Trophoblast cell (in vitro differentiated cells and primary cell): ENCODE results near the gene ADAMTS9.

ENCODE experiments used
- DNase-seq, 2 donors: peaks; one replicate each; pipeline ENCODE4 v3.0.0-alpha.2; 2016
- H2AFZ ChIP-seq: 2 replicates; pipeline ENCODE4 v1.6.1; 2013; ENCODE audit warnings: low read length, moderate library complexity, mild to moderate bottlenecking; ENCODE audit not compliant: insufficient read depth, poor library complexity
- H2AK5ac ChIP-seq: 2 replicates; pipeline ENCODE4 v1.6.1; 2013; ENCODE audit warnings: mild to moderate bottlenecking, low read length
- H2BK120ac ChIP-seq: 2 replicates; pipeline ENCODE4 v1.6.1; 2013; ENCODE audit warnings: low read length, mild to moderate bottlenecking, moderate library complexity; ENCODE audit not compliant: insufficient read depth, poor library complexity
- H2BK12ac ChIP-seq: 2 replicates; pipeline ENCODE4 v1.6.1; 2013; ENCODE audit warnings: mild to moderate bottlenecking, low read length, moderate library complexity
- H2BK5ac ChIP-seq: 2 replicates; pipeline ENCODE4 v1.6.1; 2013; ENCODE audit warnings: low read length, low read depth, moderate library complexity, mild to moderate bottlenecking; ENCODE audit not compliant: poor library complexity
- H3K14ac ChIP-seq: 2 replicates; pipeline ENCODE4 v1.6.1; 2013; ENCODE audit warnings: mild to moderate bottlenecking, low read length
- H3K18ac ChIP-seq: 2 replicates; pipeline ENCODE4 v1.6.1; 2013; ENCODE audit warnings: mild to moderate bottlenecking, low read length
- H3K23ac ChIP-seq: 2 replicates; pipeline ENCODE4 v1.6.1; 2013; ENCODE audit warnings: low read length
- H3K27ac ChIP-seq: 2 replicates; pipeline ENCODE4 v1.5.1; 2013; ENCODE audit warnings: low read depth, mild to moderate bottlenecking, inconsistent platforms, low read length, moderate library complexity
- H3K27me3 ChIP-seq: 2 replicates; pipeline ENCODE4 v1.6.1; 2013; ENCODE audit warnings: inconsistent platforms, mild to moderate bottlenecking, low read length, moderate library complexity; ENCODE audit not compliant: insufficient read depth
- H3K36me3 ChIP-seq, 2 experiments: 1 replicate in 1 of 2; 2 replicates in 1 of 2; pipeline ENCODE4 v1.6.1; 2013; ENCODE audit warnings: low read length in 2 of 2, mild to moderate bottlenecking in 2 of 2, moderate library complexity in 1 of 2; ENCODE audit not compliant: insufficient read depth in 2 of 2, control insufficient read depth in 1 of 2
- H3K4ac ChIP-seq: 2 replicates; pipeline ENCODE4 v1.6.1; 2013; ENCODE audit warnings: low read depth, mild to moderate bottlenecking, low read length, moderate library complexity
- H3K4me1 ChIP-seq, 2 experiments: 1 replicate in 1 of 2; 2 replicates in 1 of 2; pipeline ENCODE4 v1.6.1; 2013; ENCODE audit warnings: low read length in 2 of 2, mild to moderate bottlenecking in 2 of 2, moderate library complexity in 1 of 2; ENCODE audit not compliant: insufficient read depth in 2 of 2, control insufficient read depth in 1 of 2
- H3K4me2 ChIP-seq: 2 replicates; pipeline ENCODE4 v1.6.1; 2013; ENCODE audit warnings: inconsistent platforms, mild to moderate bottlenecking, low read length, moderate library complexity
- H3K4me3 ChIP-seq: 2 replicates; pipeline ENCODE4 v1.5.1; 2013; ENCODE audit warnings: mild to moderate bottlenecking, low read depth, low read length, inconsistent platforms
- H3K79me1 ChIP-seq: one replicate; pipeline ENCODE4 v1.6.1; 2013; ENCODE audit warnings: low read length
- H3K79me2 ChIP-seq: 2 replicates; pipeline ENCODE4 v1.6.1; 2013; ENCODE audit warnings: low read length, mild to moderate bottlenecking; ENCODE audit not compliant: control insufficient read depth, insufficient read depth, poor library complexity
- H3K9ac ChIP-seq: 2 replicates; pipeline ENCODE4 v1.6.1; 2013; ENCODE audit warnings: mild to moderate bottlenecking, low read length
- H3K9me3 ChIP-seq: 2 replicates; pipeline ENCODE4 v1.6.1; 2013; ENCODE audit warnings: low read depth, mild to moderate bottlenecking, control low read depth, inconsistent platforms, low read length; ENCODE audit not compliant: insufficient read depth
- H4K12ac ChIP-seq: 2 replicates; pipeline ENCODE4 v1.6.1; 2013; ENCODE audit warnings: low read depth, mild to moderate bottlenecking, low read length, moderate library complexity
- H4K8ac ChIP-seq: 2 replicates; pipeline ENCODE4 v1.6.1; 2013; ENCODE audit warnings: low read depth, mild to moderate bottlenecking, low read length, moderate library complexity
- H4K91ac ChIP-seq: one replicate; pipeline ENCODE4 v1.6.1; 2013; ENCODE audit warnings: low read depth, mild to moderate bottlenecking, low read length, moderate library complexity
- WGBS: extraction: QIAGEN DNeasy Blood & Tissue Kit; methylation state at CpG from one replicate; pipeline ENCODE4 v1.1.7; 2013; ENCODE audit warnings: missing lambda C conversion rate; ENCODE audit not compliant: insufficient read length, insufficient coverage; ENCODE audit errors: extremely low coverage; 5-methylcytosine and 5-hydroxymethylcytosine counted together

ADAMTS9 gene

GRCh38 chr3:64571982-64572381 is 115.8 kb downstream of the ADAMTS9 start:
- Histone ChIP-seq H2BK5ac (no peak overlapping the region), H2AFZ (no peak overlapping the region), H3K14ac (no peak overlapping the region), H4K8ac (no peak overlapping the region), H3K4me2 (no peak overlapping the region), H3K27ac (no peak overlapping the region), H2BK12ac (no peak overlapping the region), H3K9ac (no peak overlapping the region), H3K4ac (no peak overlapping the region), H3K9me3 (no peaks in the 10 kb centered on the region), H2BK120ac (no peak overlapping the region), H3K4me1 (no peaks in the 10 kb centered on the region), H3K79me2 (no peaks in the 10 kb centered on the region), H3K4me3 (no peak overlapping the region), H3K36me3 (peaks cover 3 to 13% of the 10 kb centered on the region in 2 experiments), H3K79me1 (no peaks in the 10 kb centered on the region), H4K12ac (no peak overlapping the region), H4K91ac (no peak overlapping the region), H3K27me3 (no peaks in the 10 kb centered on the region), H3K18ac (no peak overlapping the region), H2AK5ac (no peak overlapping the region), H3K23ac (no peak overlapping the region)
- no CpG with 5 or more reads among the region's 1 CpG for WGBS
- DNase-seq, result no peak

GRCh38 chr3:64568895-64569517 is 118.8 kb downstream of the ADAMTS9 start:
- no peak overlapping the region for H2BK5ac ChIP-seq
- no peak overlapping the region for H3K4me3 ChIP-seq
- DNase-seq, result no peak
- H3K4ac ChIP-seq, result no peak overlapping the region
- H4K12ac ChIP-seq, result no peak overlapping the region
- H3K36me3 ChIP-seq, result peaks cover 3 to 6% of the 10 kb centered on the region in 2 experiments
- H3K23ac ChIP-seq, result no peak overlapping the region
- H3K27ac ChIP-seq, result no peak overlapping the region
- H3K79me1 ChIP-seq, result no peaks in the 10 kb centered on the region
- no peak overlapping the region for H3K4me2 ChIP-seq
- no CpG with 5 or more reads among the region's 5 CpGs for WGBS
- H3K9me3 ChIP-seq, result no peaks in the 10 kb centered on the region
- H3K27me3 ChIP-seq, result no peaks in the 10 kb centered on the region
- no peak overlapping the region for H2BK120ac ChIP-seq
- H2AFZ ChIP-seq, result no peak overlapping the region
- no peak overlapping the region for H2AK5ac ChIP-seq
- H3K9ac ChIP-seq, result no peak overlapping the region
- H3K4me1 ChIP-seq, result no peaks in the 10 kb centered on the region
- H2BK12ac ChIP-seq, result no peak overlapping the region
- H3K14ac ChIP-seq, result no peak overlapping the region
- H4K8ac ChIP-seq, result no peak overlapping the region
- H3K79me2 ChIP-seq, result no peaks in the 10 kb centered on the region
- no peak overlapping the region for H4K91ac ChIP-seq
- no peak overlapping the region for H3K18ac ChIP-seq

GRCh38 chr3:64566859-64567258 is 120.9 kb downstream of the ADAMTS9 start:
- H4K12ac ChIP-seq, result no peak overlapping the region
- no peak for DNase-seq
- H3K9ac ChIP-seq, result no peak overlapping the region
- no peaks in the 10 kb centered on the region for H3K79me2 ChIP-seq
- H3K79me1 ChIP-seq, result no peaks in the 10 kb centered on the region
- no peak overlapping the region for H2BK12ac ChIP-seq
- no peak overlapping the region for H3K23ac ChIP-seq
- no peak overlapping the region for H3K4me2 ChIP-seq
- no peak overlapping the region for H3K14ac ChIP-seq
- H3K4me3 ChIP-seq, result no peak overlapping the region
- no peak overlapping the region for H4K91ac ChIP-seq
- no peak overlapping the region for H2AFZ ChIP-seq
- no peak overlapping the region for H2AK5ac ChIP-seq
- no peaks in the 10 kb centered on the region for H3K9me3 ChIP-seq
- no peak overlapping the region for H2BK5ac ChIP-seq
- no peaks in the 10 kb centered on the region for H3K4me1 ChIP-seq
- H3K27ac ChIP-seq, result no peak overlapping the region
- no peak overlapping the region for H4K8ac ChIP-seq
- H3K27me3 ChIP-seq, result no peaks in the 10 kb centered on the region
- H3K4ac ChIP-seq, result no peak overlapping the region
- no CpG with 5 or more reads among the region's 3 CpGs for whole genome bisulfite sequencing
- peaks cover 3 to 6% of the 10 kb centered on the region in 2 experiments for H3K36me3 ChIP-seq
- no peak overlapping the region for H2BK120ac ChIP-seq
- H3K18ac ChIP-seq, result no peak overlapping the region

GRCh38 chr3:64563751-64564150 is 124.0 kb downstream of the ADAMTS9 start:
- H4K91ac ChIP-seq, result no peak overlapping the region
- H3K4me1 ChIP-seq, result no peaks in the 10 kb centered on the region
- H2BK5ac ChIP-seq, result no peak overlapping the region
- no peak overlapping the region for H3K9ac ChIP-seq
- no peak overlapping the region for H2AFZ ChIP-seq
- H3K36me3 ChIP-seq, result peaks cover 12 to 16% of the 10 kb centered on the region in 2 experiments
- H3K79me2 ChIP-seq, result no peaks in the 10 kb centered on the region
- H3K18ac ChIP-seq, result no peak overlapping the region
- no peak overlapping the region for H2BK12ac ChIP-seq
- H3K9me3 ChIP-seq, result no peaks in the 10 kb centered on the region
- H2BK120ac ChIP-seq, result no peak overlapping the region
- no peak overlapping the region for H3K27ac ChIP-seq
- H2AK5ac ChIP-seq, result no peak overlapping the region
- H3K4ac ChIP-seq, result no peak overlapping the region
- no peaks in the 10 kb centered on the region for H3K79me1 ChIP-seq
- H4K8ac ChIP-seq, result no peak overlapping the region
- H4K12ac ChIP-seq, result no peak overlapping the region
- H3K14ac ChIP-seq, result no peak overlapping the region
- WGBS, result no CpG with 5 or more reads among the region's 3 CpGs
- H3K4me2 ChIP-seq, result no peak overlapping the region
- no peak for DNase-seq
- H3K23ac ChIP-seq, result no peak overlapping the region
- H3K27me3 ChIP-seq, result no peaks in the 10 kb centered on the region
- no peak overlapping the region for H3K4me3 ChIP-seq
